Pancreas (tissue), 10 donors: ENCODE results near the gene PPP5C. TPM values are rescaled to one million over a fixed set of nuclear protein-coding genes. Genes with fewer than 3 reads are reported as not detected.

ENCODE experiments used
- ATAC-seq, 4 donors: fragments of 200-7000 bp; cut with Tn5 transposase; one replicate each; pipeline versions ENCODE4 v1.8.0 to v1.9.1; 2020; ENCODE audit warnings: mild to moderate bottlenecking in 4 of 4, moderate library complexity in 4 of 4
- DNase-seq, 6 donors: peaks; one replicate each; pipeline ENCODE4 v3.0.0-alpha.2; 2020
- FAIRE-seq: peaks from 2 replicates; lab custom pipeline; 2012; peaks lifted over from hg19 to GRCh38; lab: Jason Lieb, UNC
- H3K27ac ChIP-seq, 4 donors: fragments of 200-600 bp; sonication (generic); 1 replicate in 3 of 4; 2 replicates in 1 of 4; pipeline versions ENCODE4 v1.5.0 to v1.8.0; 2020
- H3K27me3 ChIP-seq, 4 donors: fragments of 200-600 bp; one replicate each; pipeline ENCODE4 v1.8.0; 2021
- H3K36me3 ChIP-seq, 3 donors: fragments of 200-600 bp; sonication (generic) in 1 of 3; one replicate each; pipeline versions ENCODE4 v1.5.0 to v1.8.0; 2020 to 2021
- H3K4me1 ChIP-seq, 3 donors: fragments of 200-600 bp; one replicate each; pipeline ENCODE4 v1.8.0; 2021
- H3K4me3 ChIP-seq, 4 donors: fragments of 200-600 bp; sonication (generic) in 2 of 4; one replicate each; pipeline versions ENCODE4 v1.5.0 to v1.8.0; 2020 to 2021
- H3K9me3 ChIP-seq, 4 donors: fragments of 200-600 bp; one replicate each; pipeline ENCODE4 v1.8.0; 2021
- CTCF ChIP-seq, 4 donors: fragments of 200-600 bp; sonication (generic) in 3 of 4; IDR thresholded peaks; one replicate each; pipeline versions ENCODE4 v1.5.0 to v1.8.0; 2021; ENCODE audit warnings: antibody characterized with exemption in 4 of 4
- WGBS, 2 donors: extraction: QIAGEN DNeasy Blood & Tissue Kit; methylation state at CpG; one replicate each; pipeline ENCODE4 v1.1.7; 2013; 5-methylcytosine and 5-hydroxymethylcytosine counted together
- intact Hi-C, 3 donors: fragments of 100-400 bp; cut with DNase I; formaldehyde crosslinking; loops; one replicate each; pipeline versions ENCODE4 v1.11.1 to v1.14.2; 2022
- polyA plus RNA-seq, 2 donors: library from polyadenylated mRNA; stranded (reverse); fragments of 200-250 nt; gene quantifications; one replicate each; pipeline ENCODE4 v1.2.3, GENCODE V29; 2013
- total RNA-seq, 6 donors: library from RNA; stranded (reverse); fragmentation: NEBNext Ultra II Directional in 4 of 6; extraction: Animal tissue kit (Norgen Biotek cat#: 25700) in 4 of 6; gene quantifications; one replicate each; pipeline versions ENCODE4 v1.2.1 to v1.2.4, GENCODE V29; 2021 to 2023
- donor health status: healthy with polysubstance abuse.
- donor health status: DM: no; HTN: no; CAD: no; lungs with moderate emphysema.
- donor health status: DM: no; HTN: no; CAD: no.
- donor health status: control.
- donor health status: control.
- donor health status: Bipolar disorder and iron deficiency.
- donor health status: DM: yes; HTN: yes; CAD: no.
- donor health status: DM: no; HTN: no; CAD: no.
- donor health status: DM: no; HTN: no; CAD: no.
- donor health status: DM: yes; HTN: yes; CAD: no.

PPP5C gene
- total and polyA plus RNA-seq, 8 donors = 16.7 to 53.9 (median 23.8) TPM

GRCh38 chr19:46368116-46368515 is 21.2 kb downstream of the PPP5C start:
- 91 to 92% methylated on average over 7 of the region's 7 CpGs for WGBS, 2 donors
- Histone ChIP-seq H3K4me3 (no peak overlapping the region), H3K27me3 (no peaks in the 10 kb centered on the region), H3K4me1 (peaks cover 3 to 10% (median 9%) of the 10 kb centered on the region in 3 donors), H3K36me3 (peaks cover 0 to 17% (median 0%) of the 10 kb centered on the region in 3 donors), H3K9me3 (no peaks in the 10 kb centered on the region), H3K27ac (no peak overlapping the region)
- intact Hi-C loops = no loop called here
- ATAC-seq (no peak), DNase-seq (peak in 1 of 6 donors; percentile 28), FAIRE-seq (no peak)
- TF ChIP-seq CTCF (IDR thresholded peaks at IDR 0.05) = no peak

- Histone ChIP-seq H3K36me3 (peaks cover 0 to 6% (median 0%) of the 10 kb centered on the region in 3 donors), H3K4me3 (no peak overlapping the region), H3K27ac (no peak overlapping the region), H3K9me3 (no peaks in the 10 kb centered on the region), H3K4me1 (peaks cover 12 to 24% (median 14%) of the 10 kb centered on the region in 3 donors), H3K27me3 (no peaks in the 10 kb centered on the region)
- 84 to 90% methylated on average over 7 of the region's 7 CpGs for WGBS, 2 donors
- no peak for ATAC-seq
- no peak for TF ChIP-seq CTCF (IDR thresholded peaks at IDR 0.05)
- intact Hi-C loops = no loop called here
- DNase-seq = no peak
- peak; percentile 5 for FAIRE-seq
Observed at GRCh38 chr19:46369817-46370216, 22.9 kb downstream of the PPP5C start.

GRCh38 chr19:46371371-46371901 is 24.5 kb downstream of the PPP5C start:
- peaks cover 0 to 6% (median 1%) of the 10 kb centered on the region in 3 donors for H3K36me3 ChIP-seq
- DNase-seq = peak in 1 of 6 donors; percentile 49
- H3K27ac ChIP-seq = no peak overlapping the region
- no peaks in the 10 kb centered on the region for H3K27me3 ChIP-seq
- no peak for TF ChIP-seq CTCF (IDR thresholded peaks at IDR 0.05)
- no peak overlapping the region for H3K4me3 ChIP-seq
- no peak for ATAC-seq
- no peaks in the 10 kb centered on the region for H3K9me3 ChIP-seq
- intact Hi-C loops = no loop called here
- no peak for FAIRE-seq
- 85 to 87% methylated on average over 10 of the region's 10 CpGs for WGBS, 2 donors
- peaks cover 12 to 24% (median 14%) of the 10 kb centered on the region in 3 donors for H3K4me1 ChIP-seq

DNA sequence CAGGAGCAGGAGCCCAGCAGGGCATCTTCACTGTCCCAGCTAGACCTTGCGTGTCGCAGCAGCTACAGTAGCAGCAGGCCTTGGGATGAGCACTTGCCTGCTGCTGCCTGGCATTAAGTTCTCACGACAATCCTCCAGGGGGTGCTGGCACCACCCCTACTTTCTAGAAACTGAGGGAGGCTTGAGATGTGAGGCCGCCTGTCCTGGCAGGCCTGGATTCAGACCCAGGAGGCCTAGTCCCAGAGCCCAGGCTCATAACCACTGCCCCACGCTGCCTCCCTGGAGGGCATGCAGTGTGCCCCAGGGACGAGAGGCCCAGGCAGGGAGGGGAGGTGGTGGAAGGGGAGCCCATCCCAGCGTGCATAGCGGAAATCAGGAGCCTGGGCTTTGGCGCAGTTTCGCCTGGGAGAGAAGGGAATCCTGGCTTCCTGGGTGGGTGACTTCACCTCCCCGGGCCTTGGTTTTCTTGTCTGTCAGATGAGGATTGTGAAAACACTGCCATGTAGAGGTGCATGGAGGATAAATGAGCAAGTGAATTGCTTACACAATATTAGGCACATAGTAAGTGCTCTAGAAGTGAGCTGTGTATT is 26.1 kb downstream of the PPP5C start:
- H3K27me3 ChIP-seq = no peaks in the 10 kb centered on the region
- WGBS, 2 donors = 64 to 70% methylated on average over 11 of the region's 11 CpGs
- no peak overlapping the region for H3K4me3 ChIP-seq
- H3K36me3 ChIP-seq = peaks cover 0 to 11% (median 10%) of the 10 kb centered on the region in 3 donors
- peak in 2 of 6 donors; percentile 37 to 61 for DNase-seq
- peaks cover 14 to 26% (median 15%) of the 10 kb centered on the region in 3 donors for H3K4me1 ChIP-seq
- no peak for FAIRE-seq
- intact Hi-C loops = no loop called here
- H3K27ac ChIP-seq = peak overlapping the region; percentile 56 to 88 (median 75)
- peak in 2 of 4 donors; percentile 2 to 4 for ATAC-seq
- TF ChIP-seq CTCF (IDR thresholded peaks at IDR 0.05) = peak in 1 of 4 donors; percentile 8
- no peaks in the 10 kb centered on the region for H3K9me3 ChIP-seq
